ENCODE measurements around the gene USP25. TPM values are rescaled to one million over a fixed set of nuclear protein-coding genes. Genes with fewer than 3 reads are reported as not detected.

USP25 gene
- total and polyA plus RNA-seq, 2 experiments from 2014 or later, result 18.7 to 59.5 TPM

- peak overlapping the region; percentile 49 for H3K4me2 ChIP-seq
- TF ChIP-seq EZH2phosphoT487 (IDR thresholded peaks at IDR 0.05; ENCODE audit: low read depth, severe bottlenecking, unreplicated experiment) (no peak), CTCF (IDR thresholded peaks at IDR 0.05; ENCODE audit: poor library complexity) (no peak), EZH2 (IDR thresholded peaks at IDR 0.05; ENCODE audit: borderline replicate concordance) (no peak)
- H3K4me3 ChIP-seq, result no peak overlapping the region
- no peaks in the 10 kb centered on the region for H3K27me3 ChIP-seq
- 56% methylated on average over 5 of the region's 5 CpGs for WGBS (ENCODE audit: low lambda C conversion rate, missing lambda C conversion rate)
- H3K9me2 ChIP-seq (replicated peaks; ENCODE audit: insufficient read depth), result no peaks in the 10 kb centered on the region
- no peaks in the 10 kb centered on the region for H3K36me3 ChIP-seq (replicated peaks; ENCODE audit: insufficient read depth, low read depth)
- peak overlapping the region; percentile 22 for H3K27ac ChIP-seq
- no peaks in the 10 kb centered on the region for H3K9me3 ChIP-seq (ENCODE audit: low read depth)
- peaks cover 95% of the 10 kb centered on the region for H3K79me2 ChIP-seq
- peak; percentile 7 for DNase-seq (ENCODE audit: low spot score)
- H4K20me1 ChIP-seq (ENCODE audit: insufficient read depth, poor library complexity, severe bottlenecking), result peaks cover 34% of the 10 kb centered on the region
- no peak overlapping the region for H2AFZ ChIP-seq
- peaks cover 17% of the 10 kb centered on the region for H3K4me1 ChIP-seq (ENCODE audit: insufficient read depth)
Measured at GRCh38 chr21:15749082-15749860, 19.5 kb downstream of the USP25 start.

- peaks cover 17% of the 10 kb centered on the region for H3K4me1 ChIP-seq (ENCODE audit: insufficient read depth)
- peak; percentile 5 for DNase-seq (ENCODE audit: low spot score)
- H4K20me1 ChIP-seq (ENCODE audit: insufficient read depth, poor library complexity, severe bottlenecking), result peaks cover 33% of the 10 kb centered on the region
- no peak overlapping the region for H2AFZ ChIP-seq
- no peaks in the 10 kb centered on the region for H3K27me3 ChIP-seq
- H3K9me2 ChIP-seq (replicated peaks; ENCODE audit: insufficient read depth), result no peaks in the 10 kb centered on the region
- H3K4me2 ChIP-seq, result peak overlapping the region; percentile 49
- H3K36me3 ChIP-seq (replicated peaks; ENCODE audit: insufficient read depth, low read depth), result no peaks in the 10 kb centered on the region
- H3K79me2 ChIP-seq, result peaks cover 92% of the 10 kb centered on the region
- 32% methylated on average over 2 of the region's 2 CpGs for WGBS (ENCODE audit: low lambda C conversion rate, missing lambda C conversion rate)
- TF ChIP-seq EZH2phosphoT487 (IDR thresholded peaks at IDR 0.05; ENCODE audit: low read depth, severe bottlenecking, unreplicated experiment) (no peak), EZH2 (IDR thresholded peaks at IDR 0.05; ENCODE audit: borderline replicate concordance) (no peak), CTCF (IDR thresholded peaks at IDR 0.05; ENCODE audit: poor library complexity) (no peak)
- H3K27ac ChIP-seq, result peak overlapping the region; percentile 22
- H3K9me3 ChIP-seq (ENCODE audit: low read depth), result no peaks in the 10 kb centered on the region
- no peak overlapping the region for H3K4me3 ChIP-seq
Measured at GRCh38 chr21:15749861-15750159, 20.0 kb downstream of the USP25 start.

GRCh38 chr21:15751037-15751436 is 21.3 kb downstream of the USP25 start:
- Histone ChIP-seq H3K4me3 (no peak overlapping the region), H3K4me1 (ENCODE audit: insufficient read depth) (peaks cover 17% of the 10 kb centered on the region), H2AFZ (no peak overlapping the region), H3K9me3 (ENCODE audit: low read depth) (no peaks in the 10 kb centered on the region), H3K27me3 (no peaks in the 10 kb centered on the region), H3K27ac (no peak overlapping the region), H3K36me3 (replicated peaks; ENCODE audit: insufficient read depth, low read depth) (no peaks in the 10 kb centered on the region), H4K20me1 (ENCODE audit: insufficient read depth, poor library complexity, severe bottlenecking) (peaks cover 30% of the 10 kb centered on the region), H3K79me2 (peaks cover 91% of the 10 kb centered on the region), H3K4me2 (no peak overlapping the region), H3K9me2 (replicated peaks; ENCODE audit: insufficient read depth) (no peaks in the 10 kb centered on the region)
- DNase-seq (ENCODE audit: low spot score), result no peak
- 100% methylated on average over 1 of the region's 1 CpG for WGBS (ENCODE audit: low lambda C conversion rate, missing lambda C conversion rate)
- TF ChIP-seq EZH2phosphoT487 (IDR thresholded peaks at IDR 0.05; ENCODE audit: low read depth, severe bottlenecking, unreplicated experiment), result no peak
- no peak for TF ChIP-seq EZH2 (IDR thresholded peaks at IDR 0.05; ENCODE audit: borderline replicate concordance)
- no peak for TF ChIP-seq CTCF (IDR thresholded peaks at IDR 0.05; ENCODE audit: poor library complexity)

Data from hepatocyte (in vitro differentiated cells).